HCT116 (cell line): ENCODE results near the gene PDLIM5. TPM values are rescaled to one million over a fixed set of nuclear protein-coding genes. Genes with fewer than 3 reads are reported as not detected.
A peak's percentile ranks its signal among the peaks of the same experiment; 100 is the strongest.

Experiments used
- ATAC-seq: fragments of 200-7000 bp; cut with Tn5 transposase; 2 replicates; pipeline ENCODE4 v1.9.1; 2020; ENCODE audit warnings: mild to moderate bottlenecking, moderate library complexity
- BruUV-seq: library from RNA; stranded (reverse); fragments of 400-500 nt; replicated peaks from 2 replicates; lab custom pipeline; 2021; lab: Mats Ljungman, UMichigan
- CTCF ChIA-PET: fragments of 300-600 bp; sonication (Branson Sonifier 250); formaldehyde crosslinking; loops from one replicate; lab custom pipeline; 2021; ENCODE audit warnings: antibody characterized with exemption; lab: Charles Lee
- POLR2A ChIA-PET: fragments of 300-600, 350-600 bp; sonication (Branson Sonifier 250); formaldehyde crosslinking; loops from one replicate; lab custom pipeline; 2021; ENCODE audit warnings: antibody characterized with exemption; lab: Charles Lee
- RAD21 ChIA-PET, 2 experiments: fragments of 300-600 bp; sonication (Branson Sonifier 250); formaldehyde crosslinking; loops; one replicate each; lab custom pipeline; 2023; ENCODE audit warnings: low total read pairs in 2 of 2; ENCODE audit not compliant: uncharacterized antibody in 2 of 2, unreplicated experiment in 2 of 2, low non-redundant PET in 1 of 2; lab: Charles Lee
- DNase-seq: peaks from one replicate; pipeline ENCODE4 v3.0.0-alpha.2; 2010; ENCODE audit warnings: low read depth, low spot score
- H2AFZ ChIP-seq: fragments of 200-600 bp; shearing (Covaris generic), sonication (generic); 2 replicates; pipeline ENCODE4 v1.6.1; 2017; ENCODE audit warnings: low read depth, mixed run types, mixed read lengths, antibody characterized with exemption, low read length; ENCODE audit not compliant: poor library complexity, severe bottlenecking
- H3K27ac ChIP-seq: 2 replicates; pipeline ENCODE4 v1.5.1; 2012; ENCODE audit warnings: low read depth, low read length
- H3K27me3 ChIP-seq: fragments of 200-600 bp; sonication (generic); 2 replicates; pipeline ENCODE4 v1.6.1; 2016; ENCODE audit warnings: mixed run types, low read length, mixed read lengths; ENCODE audit not compliant: insufficient read depth
- H3K36me3 ChIP-seq, 2 experiments: fragments of 200-500 bp in 1 of 2; fragments of 200-600 bp in 1 of 2; sonication (Bioruptor generic) in 1 of 2; sonication (generic) in 1 of 2; 2 replicates each; pipeline versions ENCODE4 v1.5.1 to v1.6.1; 2014 to 2016; ENCODE audit warnings: low read length in 2 of 2, inconsistent platforms in 1 of 2, mixed read lengths in 1 of 2, mixed run types in 1 of 2; ENCODE audit not compliant: insufficient read depth in 2 of 2, control insufficient read depth in 1 of 2
- H3K4me1 ChIP-seq, 2 experiments: fragments of 200-600 bp in 1 of 2; sonication (generic) in 1 of 2; 2 replicates each; pipeline versions ENCODE4 v1.5.1 to v1.6.1; 2012 to 2017; ENCODE audit warnings: low read length in 2 of 2, inconsistent platforms in 1 of 2, mild to moderate bottlenecking in 1 of 2, mixed read lengths in 1 of 2, mixed run types in 1 of 2, moderate library complexity in 1 of 2; ENCODE audit not compliant: insufficient read depth in 2 of 2, control insufficient read depth in 1 of 2
- H3K4me2 ChIP-seq: fragments of 200-600 bp; sonication (generic); 2 replicates; pipeline ENCODE4 v1.6.1; 2017; ENCODE audit warnings: mixed run types, low read length, mixed read lengths
- H3K4me3 ChIP-seq, 2 experiments: fragments of 200-600 bp in 1 of 2; sonication (generic) in 1 of 2; replicated peaks in 1 of 2; 2 replicates each; pipeline ENCODE4 v1.5.1; 2011 to 2016; ENCODE audit warnings: low read length in 2 of 2, control low read depth in 1 of 2, low read depth in 1 of 2, mild to moderate bottlenecking in 1 of 2, mixed read lengths in 1 of 2, mixed run types in 1 of 2
- H3K79me2 ChIP-seq: fragments of 200-600 bp; sonication (generic); 2 replicates; pipeline ENCODE4 v1.6.1; 2017; ENCODE audit warnings: mild to moderate bottlenecking, mixed run types, low read length, moderate library complexity, mixed read lengths; ENCODE audit not compliant: insufficient read depth
- H3K9ac ChIP-seq: fragments of 200-600 bp; sonication (generic); 2 replicates; pipeline ENCODE4 v1.6.1; 2016; ENCODE audit warnings: low read length, mixed read lengths
- H3K9me2 ChIP-seq: fragments of 200-600 bp; sonication (generic), shearing (Covaris generic); 2 replicates; pipeline ENCODE4 v1.6.1; 2017; ENCODE audit warnings: mixed run types, mild to moderate bottlenecking, moderate library complexity; ENCODE audit not compliant: insufficient read depth
- H3K9me3 ChIP-seq, 2 experiments: fragments of 200-500 bp in 1 of 2; fragments of 200-600 bp in 1 of 2; sonication (Bioruptor generic) in 1 of 2; sonication (generic) in 1 of 2; 2 replicates each; pipeline ENCODE4 v1.6.1; 2014 to 2017; ENCODE audit warnings: low read length in 2 of 2, mixed read lengths in 2 of 2, inconsistent platforms in 1 of 2, low read depth in 1 of 2, mild to moderate bottlenecking in 1 of 2, mixed run types in 1 of 2, moderate library complexity in 1 of 2; ENCODE audit not compliant: control insufficient read depth in 1 of 2, insufficient read depth in 1 of 2
- H4K20me1 ChIP-seq: fragments of 200-600 bp; sonication (generic), shearing (Covaris generic); 2 replicates; pipeline ENCODE4 v1.6.1; 2017; ENCODE audit warnings: mixed run types, mild to moderate bottlenecking, moderate library complexity; ENCODE audit not compliant: insufficient read depth
- CBX3 ChIP-seq: IDR thresholded peaks from 2 replicates; pipeline ENCODE4 v1.6.1; 2012; ENCODE audit warnings: low read depth
- EGR1 ChIP-seq: IDR thresholded peaks from 2 replicates; pipeline ENCODE4 v1.6.1; 2012; ENCODE audit warnings: low read depth
- FOSL1 ChIP-seq: IDR thresholded peaks from 2 replicates; pipeline ENCODE4 v1.6.1; 2012; ENCODE audit warnings: low read depth
- POLR2AphosphoS5 ChIP-seq: IDR thresholded peaks from 2 replicates; pipeline ENCODE4 v1.6.1; 2011; ENCODE audit warnings: mild to moderate bottlenecking, low read depth, low read length, moderate library complexity
- SRF ChIP-seq: IDR thresholded peaks from 2 replicates; pipeline ENCODE4 v1.6.1; 2012; ENCODE audit warnings: low read depth
- YY1 ChIP-seq: IDR thresholded peaks from 2 replicates; pipeline ENCODE4 v1.6.1; 2011; ENCODE audit warnings: low read length, low read depth, moderate library complexity, mild to moderate bottlenecking; ENCODE audit not compliant: insufficient replicate concordance; ENCODE audit errors: extremely low read depth
- ZFX ChIP-seq: fragments of 450-650 bp; IDR thresholded peaks from 2 replicates; pipeline ENCODE4 v1.6.1; 2017
- intact Hi-C: fragments of 100-400 bp; cut with micrococcal nuclease; formaldehyde crosslinking; loops from 2 replicates; pipeline ENCODE4 v1.10.0; 2022
- total RNA-seq: library from RNA; stranded (reverse); gene quantifications from one replicate; pipeline ENCODE4 v1.2.1, GENCODE V29; 2021; ENCODE audit not compliant: unreplicated experiment
- TF ChIP-seq, protein P1 (sequence below): IDR thresholded peaks from 2 replicates; pipeline ENCODE4 v1.6.1; 2011; ENCODE audit warnings: mild to moderate bottlenecking, low read length, moderate library complexity; ENCODE audit not compliant: insufficient replicate concordance; ENCODE audit errors: extremely low read depth

Gene PDLIM5
- total RNA-seq, 1 experiment from 2014 or later = 130 TPM

DNA sequence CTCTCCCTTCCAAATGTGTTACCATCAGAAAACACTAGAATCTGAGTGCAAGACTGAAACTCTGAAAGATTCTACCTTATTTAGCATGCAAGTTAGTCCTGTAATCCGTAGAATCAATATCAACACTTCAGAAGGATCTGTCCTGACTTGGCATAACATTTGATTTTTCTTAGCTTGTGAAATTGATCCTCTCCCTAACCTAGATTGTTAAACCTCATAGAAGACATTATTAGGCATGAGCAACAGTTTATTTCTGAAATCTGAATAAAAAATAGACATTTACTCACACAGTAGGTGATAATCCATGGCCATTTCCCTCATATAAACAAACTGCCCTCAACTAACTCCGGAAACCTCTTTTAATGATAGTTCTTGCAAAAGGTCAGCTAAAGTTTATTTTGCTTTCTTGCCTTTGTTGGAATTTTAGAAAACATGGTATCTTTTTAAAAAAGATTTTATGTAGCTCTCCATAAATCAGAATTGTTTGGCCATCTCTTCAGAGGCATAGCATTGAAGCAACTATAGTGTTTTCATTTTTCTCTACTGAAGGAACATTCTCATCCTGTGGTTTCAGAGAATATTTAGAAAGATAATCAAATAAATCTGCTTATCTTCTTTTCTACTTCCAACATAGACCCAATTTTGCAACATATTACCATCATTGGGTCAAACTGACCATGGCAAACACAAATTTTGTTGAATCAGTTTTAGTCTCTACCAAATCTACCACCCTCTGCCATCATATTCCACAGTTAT lies 38.5 kb upstream of the PDLIM5 start:
- TF ChIP-seq YY1 (no peak), POLR2AphosphoS5 (no peak), FOSL1 (no peak), EGR1 (no peak), CBX3 (no peak), SRF (peak; percentile 31; the same call in 1 of the 2 replicates), ZFX (no peak)
- TF ChIP-seq, protein P1, sequence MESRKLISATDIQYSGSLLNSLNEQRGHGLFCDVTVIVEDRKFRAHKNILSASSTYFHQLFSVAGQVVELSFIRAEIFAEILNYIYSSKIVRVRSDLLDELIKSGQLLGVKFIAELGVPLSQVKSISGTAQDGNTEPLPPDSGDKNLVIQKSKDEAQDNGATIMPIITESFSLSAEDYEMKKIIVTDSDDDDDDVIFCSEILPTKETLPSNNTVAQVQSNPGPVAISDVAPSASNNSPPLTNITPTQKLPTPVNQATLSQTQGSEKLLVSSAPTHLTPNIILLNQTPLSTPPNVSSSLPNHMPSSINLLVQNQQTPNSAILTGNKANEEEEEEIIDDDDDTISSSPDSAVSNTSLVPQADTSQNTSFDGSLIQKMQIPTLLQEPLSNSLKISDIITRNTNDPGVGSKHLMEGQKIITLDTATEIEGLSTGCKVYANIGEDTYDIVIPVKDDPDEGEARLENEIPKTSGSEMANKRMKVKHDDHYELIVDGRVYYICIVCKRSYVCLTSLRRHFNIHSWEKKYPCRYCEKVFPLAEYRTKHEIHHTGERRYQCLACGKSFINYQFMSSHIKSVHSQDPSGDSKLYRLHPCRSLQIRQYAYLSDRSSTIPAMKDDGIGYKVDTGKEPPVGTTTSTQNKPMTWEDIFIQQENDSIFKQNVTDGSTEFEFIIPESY = no peak
- Histone ChIP-seq H3K4me3 (peak overlapping the region in 1 of 2 experiments; percentile 44; a peak in 3 of 4 replicates), H3K27ac (peak overlapping the region; percentile 79), H3K4me2 (peak overlapping the region; percentile 71), H4K20me1 (no peaks in the 10 kb centered on the region), H3K4me1 (peaks cover 40 to 46% of the 10 kb centered on the region in 2 experiments), H3K9ac (peak overlapping the region; percentile 18), H3K9me3 (no peaks in the 10 kb centered on the region), H3K27me3 (no peaks in the 10 kb centered on the region), H2AFZ (peak overlapping the region; percentile 97), H3K79me2 (no peaks in the 10 kb centered on the region), H3K36me3 (no peaks in the 10 kb centered on the region), H3K9me2 (no peaks in the 10 kb centered on the region)
- ATAC-seq (peak; percentile 51), DNase-seq (no peak)
- intact Hi-C loops = no loop called here
- RAD21 ChIA-PET = no interaction called here
- POLR2A ChIA-PET = interaction anchor here (1.6 kb wide), 1 partner anchor 38 kb away, joined by 3 read pairs; the partner anchor contains the start of gene PDLIM5
- no TSS peak for BruUV-seq
- CTCF ChIA-PET = no interaction called here
